C4-2B (cell line): ENCODE results near the gene HOXC13.

Experiments
- H3K27ac ChIP-seq: fragments of 450-650 bp; 2 replicates; pipeline ENCODE4 v1.5.1; 2017
- ZFX ChIP-seq: fragments of 450-650 bp; IDR thresholded peaks from 2 replicates; pipeline ENCODE4 v1.6.1; 2017
- TF ChIP-seq, protein P1 (sequence below): fragments of 450-650 bp; conservative IDR thresholded peaks from 2 replicates; pipeline ENCODE4 v1.5.1; 2017; ENCODE audit warnings: mild to moderate bottlenecking

The HOXC13 gene, protein sequence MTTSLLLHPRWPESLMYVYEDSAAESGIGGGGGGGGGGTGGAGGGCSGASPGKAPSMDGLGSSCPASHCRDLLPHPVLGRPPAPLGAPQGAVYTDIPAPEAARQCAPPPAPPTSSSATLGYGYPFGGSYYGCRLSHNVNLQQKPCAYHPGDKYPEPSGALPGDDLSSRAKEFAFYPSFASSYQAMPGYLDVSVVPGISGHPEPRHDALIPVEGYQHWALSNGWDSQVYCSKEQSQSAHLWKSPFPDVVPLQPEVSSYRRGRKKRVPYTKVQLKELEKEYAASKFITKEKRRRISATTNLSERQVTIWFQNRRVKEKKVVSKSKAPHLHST

DNA sequence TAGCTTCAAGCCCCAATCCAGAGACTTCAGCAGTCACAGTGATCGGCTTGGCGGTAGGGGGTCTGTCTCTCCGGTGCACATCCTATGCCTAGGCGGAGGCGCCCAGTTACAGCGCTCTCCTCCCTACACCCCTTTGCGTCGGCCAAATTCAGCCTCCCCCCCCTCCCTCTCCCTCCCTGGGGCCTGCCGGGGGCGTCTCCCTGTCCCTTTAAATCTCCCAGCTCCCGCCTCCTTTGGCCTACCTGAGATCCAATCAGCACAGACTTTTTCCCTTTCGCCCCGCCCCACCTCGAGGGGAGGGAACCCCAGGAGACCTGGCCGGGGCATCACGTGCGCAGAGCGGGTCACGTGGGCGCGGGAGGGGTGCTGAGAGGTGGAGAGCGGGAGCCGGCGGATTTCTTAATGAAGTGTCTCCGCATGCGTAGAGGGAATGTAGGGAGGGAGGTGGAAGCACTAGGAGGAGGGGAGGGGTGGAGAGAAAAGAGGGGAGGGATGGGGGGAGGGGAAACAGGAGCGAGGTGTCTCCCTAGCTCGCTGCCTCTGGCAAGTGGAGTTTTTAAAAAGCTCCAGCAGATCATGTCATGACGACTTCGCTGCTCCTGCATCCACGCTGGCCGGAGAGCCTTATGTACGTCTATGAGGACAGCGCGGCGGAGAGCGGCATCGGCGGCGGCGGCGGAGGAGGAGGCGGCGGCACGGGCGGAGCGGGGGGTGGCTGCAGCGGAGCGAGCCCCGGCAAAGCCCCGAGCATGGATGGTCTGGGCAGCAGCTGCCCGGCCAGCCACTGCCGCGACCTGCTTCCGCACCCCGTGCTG lies at the start of gene HOXC13:
Gene HOXC13, plus strand, starts transcription at position 506 of the 815 bp plus-strand sequence. Its CDS starts 76 bp downstream, at position 582.
- TF ChIP-seq ZFX, result no peak
- TF ChIP-seq, protein P1, sequence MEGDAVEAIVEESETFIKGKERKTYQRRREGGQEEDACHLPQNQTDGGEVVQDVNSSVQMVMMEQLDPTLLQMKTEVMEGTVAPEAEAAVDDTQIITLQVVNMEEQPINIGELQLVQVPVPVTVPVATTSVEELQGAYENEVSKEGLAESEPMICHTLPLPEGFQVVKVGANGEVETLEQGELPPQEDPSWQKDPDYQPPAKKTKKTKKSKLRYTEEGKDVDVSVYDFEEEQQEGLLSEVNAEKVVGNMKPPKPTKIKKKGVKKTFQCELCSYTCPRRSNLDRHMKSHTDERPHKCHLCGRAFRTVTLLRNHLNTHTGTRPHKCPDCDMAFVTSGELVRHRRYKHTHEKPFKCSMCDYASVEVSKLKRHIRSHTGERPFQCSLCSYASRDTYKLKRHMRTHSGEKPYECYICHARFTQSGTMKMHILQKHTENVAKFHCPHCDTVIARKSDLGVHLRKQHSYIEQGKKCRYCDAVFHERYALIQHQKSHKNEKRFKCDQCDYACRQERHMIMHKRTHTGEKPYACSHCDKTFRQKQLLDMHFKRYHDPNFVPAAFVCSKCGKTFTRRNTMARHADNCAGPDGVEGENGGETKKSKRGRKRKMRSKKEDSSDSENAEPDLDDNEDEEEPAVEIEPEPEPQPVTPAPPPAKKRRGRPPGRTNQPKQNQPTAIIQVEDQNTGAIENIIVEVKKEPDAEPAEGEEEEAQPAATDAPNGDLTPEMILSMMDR, result no peak
- peak within 1 kb of the TSS; percentile 77 for H3K27ac ChIP-seq

DNA sequence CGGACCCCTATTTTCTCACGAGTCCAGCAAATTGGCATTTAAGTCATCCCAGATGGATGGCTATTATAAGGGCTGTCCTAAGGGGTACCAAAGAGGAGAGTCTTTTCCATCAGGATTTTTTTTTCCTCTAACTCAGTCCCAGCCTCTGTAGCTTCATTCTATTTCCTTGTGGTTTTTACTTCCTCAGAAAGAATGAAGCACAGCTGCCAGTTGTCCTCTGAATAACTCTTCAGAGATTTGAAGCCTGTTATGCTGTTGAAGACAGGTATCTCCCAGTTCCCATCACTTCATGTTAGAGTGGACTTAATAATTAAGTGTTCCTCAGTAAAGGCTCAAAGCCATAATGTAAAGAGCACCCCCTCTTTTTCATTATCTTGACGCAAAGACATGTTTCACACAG lies 48.5 kb upstream of the HOXC13 start:
- TF ChIP-seq ZFX, result no peak
- TF ChIP-seq, protein P1, result no peak
- H3K27ac ChIP-seq, result no peak overlapping the region

DNA sequence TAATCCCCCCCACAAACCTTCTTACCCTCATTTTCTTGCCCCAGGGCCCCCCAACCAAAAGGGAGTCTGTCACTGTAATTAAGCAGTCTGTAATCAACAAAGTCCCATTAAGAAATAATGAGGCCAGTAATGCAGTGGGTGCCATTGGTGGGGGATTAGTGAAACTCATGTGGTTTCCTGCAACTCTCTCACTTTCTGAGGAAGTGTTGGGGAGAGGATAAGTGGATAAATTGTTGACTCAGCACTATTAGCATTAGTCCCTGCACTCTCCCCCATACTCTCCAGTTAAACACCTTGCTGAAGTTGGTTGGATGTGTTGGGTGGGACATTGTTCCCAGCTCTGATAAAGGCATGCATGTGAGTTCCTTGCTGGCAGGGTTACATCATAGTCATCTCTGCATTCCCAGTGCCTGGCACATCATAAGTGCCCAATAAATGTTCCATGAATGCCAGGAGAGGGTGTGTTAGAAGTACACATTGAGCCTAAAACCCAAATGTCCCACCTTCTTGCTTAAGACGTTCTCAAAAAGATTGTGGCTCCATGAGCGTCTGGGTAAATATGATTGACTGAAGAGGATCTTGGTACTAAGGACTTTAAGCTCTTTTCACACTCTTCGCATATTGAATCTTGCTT lies 45.8 kb upstream of the HOXC13 start:
- TF ChIP-seq, protein P1, result no peak
- TF ChIP-seq ZFX, result no peak
- no peak overlapping the region for H3K27ac ChIP-seq

DNA sequence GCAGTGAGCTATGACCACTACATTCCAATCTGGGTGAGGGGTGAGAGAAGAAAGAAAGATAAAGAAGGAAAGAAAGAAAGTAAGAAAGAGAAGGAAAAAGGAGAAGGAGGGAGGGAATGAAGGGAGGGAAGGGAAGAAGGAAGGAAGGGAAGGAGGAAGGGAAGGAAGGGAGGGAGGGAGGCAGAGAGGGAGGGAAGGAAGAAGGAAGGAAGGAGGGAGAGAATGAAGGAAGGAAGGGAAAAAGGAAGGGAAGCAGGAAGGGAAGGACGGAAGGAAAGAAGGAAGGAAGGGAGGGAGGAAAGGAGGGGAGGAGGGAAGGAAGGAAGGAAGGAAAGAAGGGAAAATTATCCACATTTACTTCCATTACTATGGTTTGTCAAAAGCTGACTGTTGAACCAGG lies 39.4 kb upstream of the HOXC13 start:
- no peak overlapping the region for H3K27ac ChIP-seq
- TF ChIP-seq, protein P1, result no peak
- no peak for TF ChIP-seq ZFX

DNA sequence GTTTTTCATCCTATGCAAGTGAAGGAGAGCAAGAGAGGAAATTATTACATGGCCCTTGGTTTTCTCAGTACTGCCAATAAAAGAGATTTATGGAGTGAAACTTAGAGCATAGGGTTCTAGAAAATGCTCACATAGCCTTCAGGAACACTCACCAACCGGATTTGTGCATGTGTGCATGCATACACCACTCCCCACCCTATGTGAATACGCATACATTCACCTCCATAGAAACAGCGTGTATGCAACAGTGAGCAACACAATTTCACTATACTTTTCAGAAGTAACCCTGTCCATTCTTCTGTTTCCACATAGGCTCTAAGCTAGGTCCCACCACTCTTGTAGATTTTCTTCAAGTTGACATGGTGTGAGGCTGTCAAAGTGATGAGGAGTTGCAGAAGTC lies 31.5 kb upstream of the HOXC13 start:
- no peak overlapping the region for H3K27ac ChIP-seq
- TF ChIP-seq ZFX, result no peak
- TF ChIP-seq, protein P1, result no peak

DNA sequence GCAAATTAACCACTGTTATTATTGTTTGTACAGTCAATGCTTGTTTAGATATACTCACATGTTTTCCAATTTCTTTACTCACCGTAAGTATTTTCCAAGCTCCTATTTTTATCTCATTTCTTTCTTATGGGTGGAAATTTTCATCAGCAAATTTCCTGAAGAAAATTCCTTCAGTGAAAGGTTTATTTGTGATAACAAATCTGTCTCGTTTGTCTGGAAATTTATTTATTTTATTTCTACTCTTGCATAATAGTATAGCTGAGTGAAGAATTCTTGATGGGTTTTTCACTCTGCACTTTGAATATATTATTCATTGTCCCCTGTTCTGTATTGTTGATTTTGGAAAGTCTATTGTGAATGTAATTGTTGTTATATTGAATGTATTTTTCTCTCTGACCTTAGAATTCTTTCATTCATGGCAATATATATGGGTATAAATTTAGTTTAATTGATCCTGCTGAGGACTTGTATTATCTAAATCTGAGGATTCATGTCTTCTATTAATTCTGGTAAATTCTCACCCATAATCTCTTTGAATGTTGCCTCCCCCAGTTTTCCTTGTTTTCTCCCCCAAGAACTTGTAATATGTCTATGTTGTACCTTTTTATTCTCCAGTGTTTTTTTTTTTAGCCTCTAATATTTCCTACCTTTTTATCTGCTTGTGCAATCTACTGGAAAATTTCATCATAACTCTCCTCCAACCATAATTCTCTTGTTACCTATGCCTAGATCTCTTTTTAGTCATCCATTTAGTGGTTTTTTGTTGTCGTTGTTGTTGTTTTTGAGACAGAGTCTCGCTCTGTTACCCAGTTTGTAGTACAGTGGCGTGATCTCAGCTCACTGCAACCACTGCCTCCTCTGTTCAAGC lies 21.6 kb upstream of the HOXC13 start:
- TF ChIP-seq ZFX, result no peak
- TF ChIP-seq, protein P1, result no peak
- no peak overlapping the region for H3K27ac ChIP-seq
